Stimulated activated naive B cell treated with anti-CD40 and anti-IgM and Interleukin-4, amounts not matched to agents 10 μg/mL and 1 μg/mL and 100 μg/mL, for 72 hours (primary cell): ENCODE measurements around the gene CPVL.
A peak's percentile ranks its signal among the peaks of the same experiment; 100 is the strongest.
"Not testable (repeated sequence)": the region's sequence is repeated elsewhere in the genome, so short reads cannot be mapped to it uniquely, and the experiment has no call there.

Source experiments
- ATAC-seq, 2 donors: fragments of 150-1000 bp; cut with Tn5 transposase; replicated peaks; 2 replicates each; pipeline ENCODE4 v1.10.0; 2021; ENCODE audit warnings: moderate library complexity in 1 of 2
- DNase-seq: peaks from one replicate; pipeline ENCODE4 v3.0.0; 2021
- H3K27ac Mint-ChIP-seq: one replicate; pipeline ENCODE4 v1.8.0; 2022; ENCODE audit warnings: mild to moderate bottlenecking, mixed read lengths
- H3K27me3 Mint-ChIP-seq, 2 donors: one replicate each; pipeline ENCODE4 v1.8.0; 2022; ENCODE audit warnings: mixed read lengths in 2 of 2
- H3K36me3 Mint-ChIP-seq, 2 donors: one replicate each; pipeline ENCODE4 v1.8.0; 2022; ENCODE audit warnings: mixed read lengths in 2 of 2, mild to moderate bottlenecking in 1 of 2
- H3K4me1 Mint-ChIP-seq, 2 donors: one replicate each; pipeline ENCODE4 v1.8.0; 2022; ENCODE audit warnings: mixed read lengths in 2 of 2, mild to moderate bottlenecking in 1 of 2
- H3K4me3 Mint-ChIP-seq, 2 donors: one replicate each; pipeline ENCODE4 v1.8.0; 2022; ENCODE audit warnings: mild to moderate bottlenecking in 2 of 2, mixed read lengths in 2 of 2, moderate library complexity in 1 of 2
- H3K9me3 Mint-ChIP-seq, 2 donors: one replicate each; pipeline ENCODE4 v1.8.0; 2022; ENCODE audit warnings: mixed read lengths in 2 of 2, mild to moderate bottlenecking in 1 of 2

Gene CPVL

GRCh38 chr7:29102558-29103151 is 43.7 kb downstream of the CPVL start:
- ATAC-seq (peak in 1 of 2 donors; percentile 53), DNase-seq (no peak)
- Mint-ChIP-seq H3K27ac (no peak overlapping the region), H3K4me1 (peaks cover 0 to 3% of the 10 kb centered on the region in 2 donors), H3K36me3 (no peaks in the 10 kb centered on the region), H3K27me3 (peaks cover 13 to 24% of the 10 kb centered on the region in 2 donors), H3K4me3 (no peak overlapping the region), H3K9me3 (no peaks in the 10 kb centered on the region)

GRCh38 chr7:29100924-29101323 is 45.4 kb downstream of the CPVL start:
- Mint-ChIP-seq H3K9me3 (no peaks in the 10 kb centered on the region), H3K36me3 (no peaks in the 10 kb centered on the region), H3K4me3 (no peak overlapping the region), H3K27me3 (peaks cover 26 to 42% of the 10 kb centered on the region in 2 donors), H3K4me1 (peaks cover 0 to 3% of the 10 kb centered on the region in 2 donors), H3K27ac (no peak overlapping the region)
- ATAC-seq (no peak), DNase-seq (no peak)

GRCh38 chr7:29099896-29100847 is 46.2 kb downstream of the CPVL start:
- H3K4me1 Mint-ChIP-seq = peaks cover 0 to 4% of the 10 kb centered on the region in 2 donors
- no peaks in the 10 kb centered on the region for H3K9me3 Mint-ChIP-seq
- no peak for DNase-seq

GRCh38 chr7:29096446-29096730 is 49.9 kb downstream of the CPVL start:
- Mint-ChIP-seq H3K27me3 (peaks cover 37 to 59% of the 10 kb centered on the region in 2 donors), H3K4me1 (peaks cover 3 to 4% of the 10 kb centered on the region in 2 donors), H3K27ac (no peak overlapping the region), H3K4me3 (no peak overlapping the region), H3K36me3 (no peaks in the 10 kb centered on the region), H3K9me3 (no peaks in the 10 kb centered on the region)
- DNase-seq (no peak), ATAC-seq (no peak)

More at GRCh38 chr7:29099896-29100847, 46.2 kb downstream of the CPVL start:
- Mint-ChIP-seq H3K27ac (no peak overlapping the region), H3K4me3 (no peak overlapping the region), H3K36me3 (no peaks in the 10 kb centered on the region), H3K27me3 (peaks cover 28 to 49% of the 10 kb centered on the region in 2 donors)
- ATAC-seq = no peak

- DNase-seq (no peak), ATAC-seq (peak in 1 of 2 donors; percentile 44)
- H3K36me3 Mint-ChIP-seq = no peaks in the 10 kb centered on the region
- H3K4me1 Mint-ChIP-seq = peaks cover 4 to 10% of the 10 kb centered on the region in 2 donors
- H3K9me3 Mint-ChIP-seq = no peaks in the 10 kb centered on the region
- no peak overlapping the region for H3K27ac Mint-ChIP-seq
- H3K4me3 Mint-ChIP-seq = no peak overlapping the region
- peaks cover 42 to 60% of the 10 kb centered on the region in 2 donors for H3K27me3 Mint-ChIP-seq
Observed at GRCh38 chr7:29095631-29096445, 50.5 kb downstream of the CPVL start.

- H3K9me3 Mint-ChIP-seq, H3K4me3 Mint-ChIP-seq, H3K36me3 Mint-ChIP-seq, DNase-seq, ATAC-seq, H3K27ac Mint-ChIP-seq: not testable (repeated sequence)
- H3K4me1 Mint-ChIP-seq = peaks cover 4 to 16% of the 10 kb centered on the region in 2 donors
- H3K27me3 Mint-ChIP-seq = peaks cover 49 to 64% of the 10 kb centered on the region in 2 donors
Observed at GRCh38 chr7:29093091-29093490, 53.2 kb downstream of the CPVL start.

GRCh38 chr7:29091715-29092114 is 54.6 kb downstream of the CPVL start:
- no peaks in the 10 kb centered on the region for H3K9me3 Mint-ChIP-seq
- no peak overlapping the region for H3K27ac Mint-ChIP-seq
- DNase-seq (no peak), ATAC-seq (peak; percentile 91 to 92)
- no peaks in the 10 kb centered on the region for H3K36me3 Mint-ChIP-seq
- peaks cover 4 to 16% of the 10 kb centered on the region in 2 donors for H3K4me1 Mint-ChIP-seq
- H3K27me3 Mint-ChIP-seq = peaks cover 38 to 55% of the 10 kb centered on the region in 2 donors
- peak overlapping the region; percentile 65 to 69 for H3K4me3 Mint-ChIP-seq

- H3K27me3 Mint-ChIP-seq = peaks cover 32 to 48% of the 10 kb centered on the region in 2 donors
- peak overlapping the region; percentile 65 to 69 for H3K4me3 Mint-ChIP-seq
- DNase-seq = no peak
- ATAC-seq = peak; percentile 19 to 37
- peaks cover 4 to 16% of the 10 kb centered on the region in 2 donors for H3K4me1 Mint-ChIP-seq
- H3K36me3 Mint-ChIP-seq = no peaks in the 10 kb centered on the region
- H3K27ac Mint-ChIP-seq = no peak overlapping the region
- no peaks in the 10 kb centered on the region for H3K9me3 Mint-ChIP-seq
Observed at GRCh38 chr7:29090836-29091601, 55.3 kb downstream of the CPVL start.

GRCh38 chr7:29090151-29090805 is 56.1 kb downstream of the CPVL start:
- Mint-ChIP-seq H3K27me3 (peaks cover 31 to 41% of the 10 kb centered on the region in 2 donors), H3K36me3 (no peaks in the 10 kb centered on the region), H3K9me3 (no peaks in the 10 kb centered on the region), H3K27ac (no peak overlapping the region), H3K4me1 (peaks cover 4 to 16% of the 10 kb centered on the region in 2 donors), H3K4me3 (no peak overlapping the region)
- DNase-seq (no peak), ATAC-seq (no peak)

- DNase-seq (no peak), ATAC-seq (no peak)
- Mint-ChIP-seq H3K36me3 (peaks cover 0 to 1% of the 10 kb centered on the region in 2 donors), H3K4me1 (peaks cover 2 to 16% of the 10 kb centered on the region in 2 donors), H3K9me3 (no peaks in the 10 kb centered on the region), H3K4me3 (no peak overlapping the region), H3K27me3 (peaks cover 33 to 40% of the 10 kb centered on the region in 2 donors), H3K27ac (no peak overlapping the region)
Observed at GRCh38 chr7:29087840-29088170, 58.5 kb downstream of the CPVL start.

- Mint-ChIP-seq H3K4me3 (no peak overlapping the region), H3K36me3 (peaks cover 0 to 1% of the 10 kb centered on the region in 2 donors), H3K27me3 (peaks cover 27 to 39% of the 10 kb centered on the region in 2 donors), H3K4me1 (peaks cover 2 to 13% of the 10 kb centered on the region in 2 donors), H3K27ac (no peak overlapping the region), H3K9me3 (no peaks in the 10 kb centered on the region)
- ATAC-seq (no peak), DNase-seq (no peak)
Observed at GRCh38 chr7:29086545-29086944, 59.8 kb downstream of the CPVL start.

- no peaks in the 10 kb centered on the region for H3K4me1 Mint-ChIP-seq
- DNase-seq = peak; percentile 41
- H3K9me3 Mint-ChIP-seq = no peaks in the 10 kb centered on the region
- H3K4me3 Mint-ChIP-seq = no peak overlapping the region
- H3K27me3 Mint-ChIP-seq = peaks cover 20 to 34% of the 10 kb centered on the region in 2 donors
- no peak overlapping the region for H3K27ac Mint-ChIP-seq
- peak; percentile 99 for ATAC-seq
- peaks cover 0 to 1% of the 10 kb centered on the region in 2 donors for H3K36me3 Mint-ChIP-seq
Observed at GRCh38 chr7:29084832-29085231, 61.5 kb downstream of the CPVL start.

GRCh38 chr7:29080803-29081202 is 65.5 kb downstream of the CPVL start:
- H3K36me3 Mint-ChIP-seq = peaks cover 0 to 1% of the 10 kb centered on the region in 2 donors
- no peak overlapping the region for H3K4me3 Mint-ChIP-seq
- ATAC-seq = no peak
- H3K27me3 Mint-ChIP-seq = peaks cover 24 to 46% of the 10 kb centered on the region in 2 donors
- H3K9me3 Mint-ChIP-seq = no peaks in the 10 kb centered on the region
- H3K4me1 Mint-ChIP-seq = no peaks in the 10 kb centered on the region
- no peak overlapping the region for H3K27ac Mint-ChIP-seq
- DNase-seq = no peak
